HCT116 (cell line): Measurements from ENCODE around the gene SPG7. TPM values are rescaled to one million over a fixed set of nuclear protein-coding genes. Genes with fewer than 3 reads are reported as not detected.

Experiments used
- ATAC-seq: fragments of 200-7000 bp; cut with Tn5 transposase; 2 replicates; pipeline ENCODE4 v1.9.1; 2020; ENCODE audit warnings: mild to moderate bottlenecking, moderate library complexity
- BruUV-seq: library from RNA; stranded (reverse); fragments of 400-500 nt; replicated peaks from 2 replicates; lab custom pipeline; 2021; lab: Mats Ljungman, UMichigan
- CTCF ChIA-PET: fragments of 300-600 bp; sonication (Branson Sonifier 250); formaldehyde crosslinking; loops from one replicate; lab custom pipeline; 2021; ENCODE audit warnings: antibody characterized with exemption; lab: Charles Lee
- POLR2A ChIA-PET: fragments of 300-600, 350-600 bp; sonication (Branson Sonifier 250); formaldehyde crosslinking; loops from one replicate; lab custom pipeline; 2021; ENCODE audit warnings: antibody characterized with exemption; lab: Charles Lee
- RAD21 ChIA-PET, 2 experiments: fragments of 300-600 bp; sonication (Branson Sonifier 250); formaldehyde crosslinking; loops; one replicate each; lab custom pipeline; 2023; ENCODE audit warnings: low total read pairs in 2 of 2; ENCODE audit not compliant: uncharacterized antibody in 2 of 2, unreplicated experiment in 2 of 2, low non-redundant PET in 1 of 2; lab: Charles Lee
- DNase-seq: peaks from one replicate; pipeline ENCODE4 v3.0.0-alpha.2; 2010; ENCODE audit warnings: low read depth, low spot score
- H2AFZ ChIP-seq: fragments of 200-600 bp; shearing (Covaris generic), sonication (generic); 2 replicates; pipeline ENCODE4 v1.6.1; 2017; ENCODE audit warnings: low read depth, mixed run types, mixed read lengths, antibody characterized with exemption, low read length; ENCODE audit not compliant: poor library complexity, severe bottlenecking
- H3K27ac ChIP-seq: 2 replicates; pipeline ENCODE4 v1.5.1; 2012; ENCODE audit warnings: low read depth, low read length
- H3K27me3 ChIP-seq: fragments of 200-600 bp; sonication (generic); 2 replicates; pipeline ENCODE4 v1.6.1; 2016; ENCODE audit warnings: mixed run types, low read length, mixed read lengths; ENCODE audit not compliant: insufficient read depth
- H3K36me3 ChIP-seq, 2 experiments: fragments of 200-500 bp in 1 of 2; fragments of 200-600 bp in 1 of 2; sonication (Bioruptor generic) in 1 of 2; sonication (generic) in 1 of 2; 2 replicates each; pipeline versions ENCODE4 v1.5.1 to v1.6.1; 2014 to 2016; ENCODE audit warnings: low read length in 2 of 2, inconsistent platforms in 1 of 2, mixed read lengths in 1 of 2, mixed run types in 1 of 2; ENCODE audit not compliant: insufficient read depth in 2 of 2, control insufficient read depth in 1 of 2
- H3K4me1 ChIP-seq, 2 experiments: fragments of 200-600 bp in 1 of 2; sonication (generic) in 1 of 2; 2 replicates each; pipeline versions ENCODE4 v1.5.1 to v1.6.1; 2012 to 2017; ENCODE audit warnings: low read length in 2 of 2, inconsistent platforms in 1 of 2, mild to moderate bottlenecking in 1 of 2, mixed read lengths in 1 of 2, mixed run types in 1 of 2, moderate library complexity in 1 of 2; ENCODE audit not compliant: insufficient read depth in 2 of 2, control insufficient read depth in 1 of 2
- H3K4me2 ChIP-seq: fragments of 200-600 bp; sonication (generic); 2 replicates; pipeline ENCODE4 v1.6.1; 2017; ENCODE audit warnings: mixed run types, low read length, mixed read lengths
- H3K4me3 ChIP-seq, 2 experiments: fragments of 200-600 bp in 1 of 2; sonication (generic) in 1 of 2; replicated peaks in 1 of 2; 2 replicates each; pipeline ENCODE4 v1.5.1; 2011 to 2016; ENCODE audit warnings: low read length in 2 of 2, control low read depth in 1 of 2, low read depth in 1 of 2, mild to moderate bottlenecking in 1 of 2, mixed read lengths in 1 of 2, mixed run types in 1 of 2
- H3K79me2 ChIP-seq: fragments of 200-600 bp; sonication (generic); 2 replicates; pipeline ENCODE4 v1.6.1; 2017; ENCODE audit warnings: mild to moderate bottlenecking, mixed run types, low read length, moderate library complexity, mixed read lengths; ENCODE audit not compliant: insufficient read depth
- H3K9ac ChIP-seq: fragments of 200-600 bp; sonication (generic); 2 replicates; pipeline ENCODE4 v1.6.1; 2016; ENCODE audit warnings: low read length, mixed read lengths
- H3K9me2 ChIP-seq: fragments of 200-600 bp; sonication (generic), shearing (Covaris generic); 2 replicates; pipeline ENCODE4 v1.6.1; 2017; ENCODE audit warnings: mixed run types, mild to moderate bottlenecking, moderate library complexity; ENCODE audit not compliant: insufficient read depth
- H3K9me3 ChIP-seq, 2 experiments: fragments of 200-500 bp in 1 of 2; fragments of 200-600 bp in 1 of 2; sonication (Bioruptor generic) in 1 of 2; sonication (generic) in 1 of 2; 2 replicates each; pipeline ENCODE4 v1.6.1; 2014 to 2017; ENCODE audit warnings: low read length in 2 of 2, mixed read lengths in 2 of 2, inconsistent platforms in 1 of 2, low read depth in 1 of 2, mild to moderate bottlenecking in 1 of 2, mixed run types in 1 of 2, moderate library complexity in 1 of 2; ENCODE audit not compliant: control insufficient read depth in 1 of 2, insufficient read depth in 1 of 2
- H4K20me1 ChIP-seq: fragments of 200-600 bp; sonication (generic), shearing (Covaris generic); 2 replicates; pipeline ENCODE4 v1.6.1; 2017; ENCODE audit warnings: mixed run types, mild to moderate bottlenecking, moderate library complexity; ENCODE audit not compliant: insufficient read depth
- EZH2 ChIP-seq: fragments of 200-600 bp; sonication (generic); IDR thresholded peaks from 2 replicates; pipeline ENCODE4 v1.6.1; 2017; ENCODE audit warnings: antibody characterized with exemption, mixed run types
- EZH2phosphoT487 ChIP-seq: fragments of 200-600 bp; IDR thresholded peaks from 2 replicates; pipeline ENCODE4 v1.6.1; 2018; ENCODE audit warnings: antibody characterized with exemption, borderline replicate concordance
- FOSL1 ChIP-seq: IDR thresholded peaks from 2 replicates; pipeline ENCODE4 v1.6.1; 2012; ENCODE audit warnings: low read depth
- POLR2A ChIP-seq: IDR thresholded peaks from 2 replicates; pipeline ENCODE4 v1.7.0; 2011; ENCODE audit warnings: borderline replicate concordance; ENCODE audit not compliant: insufficient read depth, insufficient read length; ENCODE audit errors: extremely low read depth
- POLR2AphosphoS5 ChIP-seq: IDR thresholded peaks from 2 replicates; pipeline ENCODE4 v1.6.1; 2011; ENCODE audit warnings: mild to moderate bottlenecking, low read depth, low read length, moderate library complexity
- TCF7L2 ChIP-seq: IDR thresholded peaks from 2 replicates; pipeline ENCODE4 v1.7.0; 2011; ENCODE audit warnings: borderline replicate concordance, inconsistent platforms; ENCODE audit not compliant: insufficient read depth, insufficient read length; ENCODE audit errors: extremely low read depth
- YY1 ChIP-seq: IDR thresholded peaks from 2 replicates; pipeline ENCODE4 v1.6.1; 2011; ENCODE audit warnings: low read length, low read depth, moderate library complexity, mild to moderate bottlenecking; ENCODE audit not compliant: insufficient replicate concordance; ENCODE audit errors: extremely low read depth
- ZFX ChIP-seq: fragments of 450-650 bp; IDR thresholded peaks from 2 replicates; pipeline ENCODE4 v1.6.1; 2017
- ZNF274 ChIP-seq: fragments of 200-500 bp; sonication (Bioruptor generic); IDR thresholded peaks from 2 replicates; pipeline ENCODE4 v1.6.1; 2014; ENCODE audit warnings: mild to moderate bottlenecking, low read depth, low read length, inconsistent platforms
- intact Hi-C: fragments of 100-400 bp; cut with micrococcal nuclease; formaldehyde crosslinking; loops from 2 replicates; pipeline ENCODE4 v1.10.0; 2022
- total RNA-seq: library from RNA; stranded (reverse); gene quantifications from one replicate; pipeline ENCODE4 v1.2.1, GENCODE V29; 2021; ENCODE audit not compliant: unreplicated experiment
- TF ChIP-seq, protein P1 (sequence below), 3 experiments: fragments of 200-600 bp in 1 of 3; sonication (generic) in 1 of 3; IDR thresholded peaks in 2 of 3; conservative IDR thresholded peaks in 1 of 3; 2 replicates each; pipeline ENCODE4 v1.5.1; 2012 to 2017; ENCODE audit warnings: low read depth in 2 of 3, low read length in 2 of 3, antibody characterized with exemption in 1 of 3, borderline replicate concordance in 1 of 3, control low read depth in 1 of 3, mild to moderate bottlenecking in 1 of 3, mixed read lengths in 1 of 3, mixed run types in 1 of 3, moderate library complexity in 1 of 3; ENCODE audit not compliant: insufficient read depth in 1 of 3

Gene SPG7
- total RNA-seq, 1 experiment from 2014 or later = 116 TPM

DNA sequence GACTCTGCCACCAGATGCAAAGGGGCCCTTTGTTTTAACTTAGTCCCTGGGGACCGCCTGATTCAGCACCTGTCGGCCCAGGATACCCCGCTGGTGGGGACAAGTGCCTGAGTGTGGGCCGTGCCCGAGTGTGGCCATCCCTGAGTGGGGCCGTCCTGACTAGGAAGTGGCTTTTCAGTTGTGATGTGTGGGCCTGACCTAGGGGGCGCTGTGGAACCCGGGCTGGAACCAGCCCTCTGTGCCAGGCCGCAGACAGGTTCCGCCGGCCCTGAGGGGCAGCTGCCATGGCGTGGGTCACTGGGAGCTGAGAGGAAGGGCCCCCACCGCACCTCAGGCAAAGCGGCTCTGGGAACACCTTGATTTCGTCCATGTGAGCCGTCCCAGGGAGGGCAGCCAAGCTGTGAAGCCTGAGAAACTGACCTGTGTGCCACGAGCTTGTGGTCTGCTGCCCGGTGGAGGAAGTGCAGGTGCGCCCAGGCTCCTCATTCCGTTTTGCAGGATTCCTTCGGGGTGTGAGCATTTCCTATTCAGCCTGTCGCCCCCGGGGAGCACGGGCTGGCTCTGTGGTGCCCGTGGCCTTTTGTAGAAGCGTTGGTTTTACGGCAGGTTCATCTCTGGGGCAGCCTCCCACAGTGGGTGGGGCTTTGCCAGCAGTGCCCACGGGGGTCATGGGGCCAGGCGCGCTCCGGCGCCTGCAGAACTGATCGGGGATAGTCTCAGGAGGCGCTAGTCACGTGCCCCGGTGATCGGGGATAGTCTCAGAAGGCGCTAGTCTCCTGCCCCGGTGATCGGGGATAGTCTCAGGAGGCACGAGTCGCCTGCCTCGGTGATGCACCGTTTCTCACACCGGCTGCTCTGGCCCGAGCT lies 57.5 kb downstream of the SPG7 start:
- ChIA-PET CTCF (interaction anchor here (0.8 to 1.6 kb wide), 13 partner anchors 8 to 140 kb away, joined by 3 to 8 read pairs (median 4); partner anchors contain the start of genes CDK10 and CPNE7), POLR2A (interaction anchor here (0.6 to 1.5 kb wide), 4 partner anchors 10 to 243 kb away, joined by 3 to 4 read pairs (median 4); partner anchors contain the start of gene CPNE7), RAD21 (no interaction called here)
- H3K4me1 ChIP-seq = peaks cover 45 to 61% of the 10 kb centered on the region in 2 experiments
- no peaks in the 10 kb centered on the region for H3K27me3 ChIP-seq
- H3K79me2 ChIP-seq = peaks cover 40% of the 10 kb centered on the region
- H3K9me3 ChIP-seq = no peaks in the 10 kb centered on the region
- H3K4me2 ChIP-seq = peak overlapping the region; percentile 84
- peak; percentile 69 for ATAC-seq
- H3K4me3 ChIP-seq = peak overlapping the region; percentile 27 to 45
- H2AFZ ChIP-seq = no peak overlapping the region
- peak; percentile 69 for DNase-seq
- no TSS peak for BruUV-seq
- intact Hi-C loops = loop anchor here (10.0 kb wide), 1 partner anchor 751 kb away; the partner anchor contains the start of gene APRT
- peaks cover 42% of the 10 kb centered on the region; the same call in 1 of the 2 replicates for H4K20me1 ChIP-seq
- H3K27ac ChIP-seq = peak overlapping the region; percentile 96
- TF ChIP-seq ZFX (peak; percentile 67; the same call in 1 of the 2 replicates), YY1 (peak; percentile 58), EZH2 (no peak), TCF7L2 (peak; percentile 27), ZNF274 (no peak), POLR2A (peak; percentile 61), EZH2phosphoT487 (no peak), FOSL1 (no peak), POLR2AphosphoS5 (peak; percentile 82)
- TF ChIP-seq, protein P1, sequence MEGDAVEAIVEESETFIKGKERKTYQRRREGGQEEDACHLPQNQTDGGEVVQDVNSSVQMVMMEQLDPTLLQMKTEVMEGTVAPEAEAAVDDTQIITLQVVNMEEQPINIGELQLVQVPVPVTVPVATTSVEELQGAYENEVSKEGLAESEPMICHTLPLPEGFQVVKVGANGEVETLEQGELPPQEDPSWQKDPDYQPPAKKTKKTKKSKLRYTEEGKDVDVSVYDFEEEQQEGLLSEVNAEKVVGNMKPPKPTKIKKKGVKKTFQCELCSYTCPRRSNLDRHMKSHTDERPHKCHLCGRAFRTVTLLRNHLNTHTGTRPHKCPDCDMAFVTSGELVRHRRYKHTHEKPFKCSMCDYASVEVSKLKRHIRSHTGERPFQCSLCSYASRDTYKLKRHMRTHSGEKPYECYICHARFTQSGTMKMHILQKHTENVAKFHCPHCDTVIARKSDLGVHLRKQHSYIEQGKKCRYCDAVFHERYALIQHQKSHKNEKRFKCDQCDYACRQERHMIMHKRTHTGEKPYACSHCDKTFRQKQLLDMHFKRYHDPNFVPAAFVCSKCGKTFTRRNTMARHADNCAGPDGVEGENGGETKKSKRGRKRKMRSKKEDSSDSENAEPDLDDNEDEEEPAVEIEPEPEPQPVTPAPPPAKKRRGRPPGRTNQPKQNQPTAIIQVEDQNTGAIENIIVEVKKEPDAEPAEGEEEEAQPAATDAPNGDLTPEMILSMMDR (IDR thresholded peaks at IDR 0.05 in 2 of 3, conservative IDR thresholded peaks at IDR 0.05 in 1 of 3; ENCODE audit: borderline replicate concordance in 1 of 3, insufficient read depth in 1 of 3, low read depth in 2 of 3, low read length in 2 of 3) = peak in 2 of 3 experiments; percentile 92 to 99; a peak in 4 of 6 replicates
- no peaks in the 10 kb centered on the region for H3K9me2 ChIP-seq
- H3K9ac ChIP-seq = peak overlapping the region; percentile 96
- H3K36me3 ChIP-seq = peaks cover 23 to 34% of the 10 kb centered on the region in 2 experiments
